H1 (cell line): ENCODE measurements around the gene GALNT17. TPM values are rescaled to one million over a fixed set of nuclear protein-coding genes. Genes with fewer than 3 reads are reported as not detected.

ENCODE experiments used
- CBX5 ChIP-seq: fragments of 300-800, 300-1000 bp; sonication (generic); IDR thresholded peaks from 2 replicates; pipeline ENCODE4 v1.7.1; 2016; ENCODE audit warnings: antibody characterized with exemption, low read length, low read depth
- NANOG ChIP-seq: IDR thresholded peaks from 2 replicates; pipeline ENCODE4 v1.6.1; 2011; ENCODE audit warnings: low read length, low read depth, mild to moderate bottlenecking, inconsistent platforms; ENCODE audit not compliant: insufficient read depth, poor library complexity, severe bottlenecking
- SIX5 ChIP-seq: IDR thresholded peaks from 2 replicates; pipeline ENCODE4 v1.6.1; 2011; ENCODE audit warnings: mild to moderate bottlenecking, low read depth, low read length
- polyA plus RNA-seq, 7 experiments: library from polyadenylated mRNA; depleted of rRNA in 3 of 7; stranded (reverse) in 5 of 7; unstranded in 2 of 7; fragments of >200 nt in 5 of 7; fragments of 200-250 nt in 2 of 7; gene quantifications; 1 replicate in 5 of 7; 2 replicates in 1 of 7; 4 replicates in 1 of 7; pipeline versions ENCODE4 v1.2.1 to v1.2.3, GENCODE V29; 2011 to 2013; ENCODE audit warnings: missing spikeins in 2 of 7, mixed read lengths in 2 of 7
- total RNA-seq: library from RNA; stranded (reverse); fragmentation: NEBNext Ultra II Directional; extraction: Animal tissue kit (Norgen Biotek cat#: 25700); gene quantifications from 2 replicates; pipeline ENCODE4 v1.2.1, GENCODE V29; 2021

GALNT17 gene
- total and polyA plus RNA-seq, 2 of the 8 experiments (the other 6 are each of a cell fraction or from before 2014, with no cell fraction given): 37.7 to 47.0 TPM

- no peak for TF ChIP-seq SIX5
- TF ChIP-seq NANOG: no peak
- TF ChIP-seq CBX5: no peak
Observed at GRCh38 chr7:71630516-71630915, 498.6 kb downstream of the GALNT17 start (continued).
